ENCODE measurements around the gene OTOP2.

The OTOP2 gene, protein sequence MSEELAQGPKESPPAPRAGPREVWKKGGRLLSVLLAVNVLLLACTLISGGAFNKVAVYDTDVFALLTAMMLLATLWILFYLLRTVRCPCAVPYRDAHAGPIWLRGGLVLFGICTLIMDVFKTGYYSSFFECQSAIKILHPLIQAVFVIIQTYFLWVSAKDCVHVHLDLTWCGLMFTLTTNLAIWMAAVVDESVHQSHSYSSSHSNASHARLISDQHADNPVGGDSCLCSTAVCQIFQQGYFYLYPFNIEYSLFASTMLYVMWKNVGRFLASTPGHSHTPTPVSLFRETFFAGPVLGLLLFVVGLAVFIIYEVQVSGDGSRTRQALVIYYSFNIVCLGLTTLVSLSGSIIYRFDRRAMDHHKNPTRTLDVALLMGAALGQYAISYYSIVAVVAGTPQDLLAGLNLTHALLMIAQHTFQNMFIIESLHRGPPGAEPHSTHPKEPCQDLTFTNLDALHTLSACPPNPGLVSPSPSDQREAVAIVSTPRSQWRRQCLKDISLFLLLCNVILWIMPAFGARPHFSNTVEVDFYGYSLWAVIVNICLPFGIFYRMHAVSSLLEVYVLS

DNA sequence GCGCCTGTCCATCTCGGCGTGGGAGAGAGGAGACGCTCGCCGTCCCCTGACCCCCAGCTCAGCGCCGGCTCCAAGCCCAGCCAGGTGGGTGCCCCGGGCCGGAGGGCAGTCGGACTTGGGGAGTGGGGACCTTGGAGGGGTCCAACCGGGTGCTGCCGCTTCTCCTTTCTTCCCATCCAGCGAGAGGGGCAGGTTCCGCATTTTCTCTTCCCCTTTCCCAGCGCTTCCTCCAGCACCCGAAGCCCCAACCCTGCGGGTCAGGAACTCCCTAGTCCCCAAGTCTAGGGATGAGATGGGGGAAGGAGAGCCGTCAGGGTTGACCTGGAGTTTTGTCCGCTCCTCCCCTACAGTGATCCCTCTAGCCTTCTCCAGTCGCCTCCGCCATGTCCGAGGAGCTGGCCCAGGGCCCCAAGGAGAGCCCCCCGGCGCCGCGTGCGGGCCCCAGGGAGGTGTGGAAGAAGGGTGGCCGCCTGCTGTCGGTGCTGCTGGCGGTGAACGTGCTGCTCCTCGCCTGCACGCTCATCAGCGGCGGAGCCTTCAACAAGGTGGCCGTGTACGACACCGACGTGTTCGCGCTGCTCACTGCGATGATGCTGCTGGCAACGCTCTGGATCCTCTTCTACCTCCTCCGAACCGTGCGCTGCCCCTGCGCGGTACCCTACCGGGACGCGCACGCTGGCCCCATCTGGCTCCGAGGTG lies at the start of gene OTOP2:
OTOP2 (plus strand) TSS at position 24 of the 699 bp plus-strand sequence; CDS start at position 384, 360 bp downstream.
- DNase-seq = no peak

DNA sequence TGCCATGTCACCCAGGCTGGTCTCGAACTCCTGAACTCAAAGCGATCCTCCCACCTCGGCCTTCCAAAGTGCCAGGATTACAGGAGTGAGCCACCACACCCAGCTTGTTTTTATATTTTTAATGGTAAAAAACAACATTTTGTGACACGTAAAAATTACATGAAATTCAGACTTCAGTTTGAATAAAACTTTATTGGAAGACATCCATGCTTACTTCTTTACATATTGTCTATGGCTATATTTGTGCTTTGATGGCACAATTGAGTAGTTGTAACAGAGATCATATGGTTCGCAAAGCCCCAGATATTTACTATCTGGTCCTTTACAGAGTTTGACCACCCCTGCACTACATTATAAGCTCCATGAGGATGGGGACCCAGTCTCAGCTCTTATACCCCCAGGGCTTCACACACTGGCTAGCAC lies 49.4 kb upstream of the OTOP2 start:
- DNase-seq = no peak

DNA sequence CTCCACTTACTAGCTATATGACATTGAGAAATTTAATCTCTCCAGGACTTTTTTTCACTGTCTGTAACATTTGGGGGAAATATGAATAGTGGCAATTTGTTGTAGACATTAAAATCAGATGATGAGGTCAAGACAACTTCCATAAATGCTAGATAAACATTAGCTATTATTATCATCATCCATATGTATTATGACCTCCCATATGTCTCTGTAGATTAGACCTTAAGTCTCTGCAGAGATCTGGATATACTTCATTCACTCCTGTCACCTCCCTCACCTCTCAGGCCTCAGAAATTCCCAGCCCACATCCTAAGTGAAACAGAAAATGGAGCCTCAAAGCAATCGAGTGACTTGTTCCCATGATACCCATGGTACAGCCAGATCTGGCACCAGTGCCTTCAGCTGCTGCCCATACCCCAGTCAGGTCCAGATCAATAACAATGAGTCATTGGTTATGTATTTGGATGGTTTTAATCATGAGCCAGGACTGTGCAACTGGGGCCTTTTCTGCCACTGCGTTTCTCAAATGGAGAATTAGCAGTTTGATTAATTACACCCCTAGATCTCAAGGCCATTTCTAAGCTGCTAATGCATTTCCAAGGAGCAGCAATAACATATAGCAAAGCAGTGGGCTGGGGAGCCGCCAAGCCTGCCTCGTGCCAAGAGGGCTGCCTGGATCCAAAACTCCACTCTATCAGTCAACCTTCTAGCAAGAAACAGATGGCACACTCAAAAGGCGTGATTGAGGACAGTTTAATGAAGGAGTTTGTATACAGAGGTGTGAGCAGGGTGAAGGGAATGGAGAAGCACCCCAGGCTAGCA lies 48.7 kb upstream of the OTOP2 start:
- no peak for DNase-seq

DNA sequence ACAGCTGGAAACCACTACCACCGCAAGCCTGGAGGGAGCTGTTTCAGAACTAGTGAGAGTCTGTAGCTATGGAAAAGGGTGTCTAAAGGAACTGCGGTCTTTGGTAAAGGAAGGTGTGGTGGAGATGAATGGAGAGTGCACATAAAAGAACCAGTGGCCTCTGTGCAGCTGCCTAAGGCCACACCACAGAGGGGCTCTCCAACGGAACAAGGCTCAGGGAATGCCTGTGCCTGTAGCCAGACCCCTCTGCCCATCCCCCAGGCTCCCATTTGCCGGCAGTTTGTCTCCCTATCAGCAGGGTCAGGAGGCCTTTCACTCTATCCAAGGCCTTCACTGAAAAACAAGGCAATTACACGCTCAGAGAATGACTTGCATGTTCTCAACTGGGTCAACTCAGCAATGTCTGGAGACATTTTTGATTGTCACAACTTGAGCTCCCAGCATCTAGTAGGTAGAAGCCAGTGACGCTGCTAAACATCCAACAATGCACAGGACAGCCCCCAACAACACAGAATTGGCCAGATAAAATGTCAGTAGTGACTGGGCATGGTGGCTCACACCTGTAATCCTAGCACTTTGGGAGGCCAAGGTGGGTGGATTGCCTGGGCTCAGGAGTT lies 48.0 kb upstream of the OTOP2 start:
- DNase-seq = no peak

- DNase-seq = no peak
Measured at GRCh38 chr17:74877592-74878548, 46.2 kb upstream of the OTOP2 start.

DNA sequence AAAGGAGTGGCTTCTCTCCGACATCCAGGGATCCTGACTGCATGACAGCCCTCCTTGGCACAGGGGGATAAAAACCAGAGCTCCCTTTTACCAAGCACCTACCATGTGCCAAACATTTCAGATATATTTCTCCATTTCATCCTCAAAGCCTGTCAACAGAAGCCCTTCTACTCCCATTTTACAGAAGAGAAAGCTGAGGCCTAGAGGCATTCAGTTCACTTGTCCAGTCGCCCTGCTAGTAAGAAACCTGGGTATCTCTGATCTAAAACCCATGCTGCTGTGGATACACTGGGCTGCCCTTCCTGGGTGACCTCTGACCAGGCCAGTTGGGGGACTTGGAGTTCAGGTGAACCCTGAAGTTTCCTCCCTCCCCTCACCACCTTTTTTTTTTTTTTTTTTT lies 45.4 kb upstream of the OTOP2 start:
- DNase-seq = no peak

DNA sequence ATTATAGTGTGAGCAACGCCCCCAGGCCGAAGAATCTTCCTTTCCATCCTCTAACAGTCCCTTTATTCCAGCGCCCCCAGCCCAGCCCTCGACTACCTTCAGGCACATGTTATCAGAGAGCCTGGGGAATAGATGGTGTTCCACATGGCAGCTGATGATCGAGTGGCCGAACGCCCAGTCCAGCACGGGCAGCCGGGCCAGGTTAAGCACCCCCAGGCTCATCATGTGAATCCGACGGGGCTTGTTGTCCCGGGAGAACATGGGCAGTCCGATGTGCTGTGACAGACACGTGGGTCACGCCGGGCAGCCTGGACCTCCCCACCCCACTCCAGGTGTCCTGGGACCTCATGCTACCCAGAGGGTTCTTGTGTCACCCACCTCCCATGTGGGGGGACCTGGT lies 44.8 kb upstream of the OTOP2 start:
- no peak for DNase-seq

DNA sequence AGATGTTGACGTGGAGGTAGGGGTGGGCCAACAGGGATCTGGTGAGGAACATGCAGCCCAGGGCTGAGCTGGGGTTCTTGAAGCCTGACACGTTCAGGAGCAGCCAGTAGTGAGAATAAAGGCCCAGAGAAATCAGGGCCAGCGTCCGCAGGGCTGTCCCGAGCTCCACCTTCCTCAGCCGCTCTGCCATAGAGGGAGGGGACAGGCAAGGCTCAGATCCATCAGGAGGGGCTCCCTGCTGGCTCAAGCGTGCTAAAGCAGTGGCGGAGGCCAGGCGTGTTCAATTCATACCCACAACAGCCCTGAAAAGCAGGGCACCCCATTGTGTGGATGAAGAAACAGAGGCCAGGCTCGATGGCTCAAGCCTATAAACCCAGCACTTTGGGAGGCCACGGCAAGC lies 43.0 kb upstream of the OTOP2 start:
- no peak for DNase-seq

DNA sequence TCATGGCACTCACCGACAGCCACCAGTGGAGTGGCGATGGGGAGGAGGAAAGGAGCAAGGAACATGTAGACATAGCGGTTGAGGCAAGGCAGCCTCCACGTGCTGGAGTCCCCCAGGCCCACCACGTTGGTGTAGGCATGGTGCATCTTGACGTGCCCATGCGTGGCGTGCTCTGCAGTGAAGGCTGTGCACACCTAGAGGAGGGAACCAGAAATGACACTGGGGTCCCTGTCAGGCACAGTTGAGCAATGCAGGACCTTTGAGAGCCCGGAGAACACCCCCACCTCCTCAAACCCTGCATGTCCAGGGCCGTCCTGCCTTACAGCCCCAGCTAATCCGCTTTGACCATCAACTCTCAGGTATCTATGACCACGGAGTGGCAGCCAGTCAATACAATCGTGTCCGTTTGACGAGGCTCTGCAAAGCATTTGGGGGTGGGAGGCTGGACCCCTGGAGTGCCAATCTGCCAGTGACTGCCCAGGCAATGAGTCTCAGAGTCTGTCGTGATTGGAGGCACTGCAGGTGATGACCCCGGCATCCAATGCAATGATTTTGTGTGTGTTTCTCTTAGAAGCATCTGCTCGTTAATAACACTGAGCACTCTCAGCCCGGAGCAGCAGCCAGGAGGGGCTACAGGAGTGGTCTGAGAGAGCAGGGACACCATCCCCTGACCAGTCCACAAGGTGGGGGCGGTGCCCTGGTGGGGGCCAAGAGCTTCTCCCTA lies 41.4 kb upstream of the OTOP2 start:
- DNase-seq = no peak

DNA sequence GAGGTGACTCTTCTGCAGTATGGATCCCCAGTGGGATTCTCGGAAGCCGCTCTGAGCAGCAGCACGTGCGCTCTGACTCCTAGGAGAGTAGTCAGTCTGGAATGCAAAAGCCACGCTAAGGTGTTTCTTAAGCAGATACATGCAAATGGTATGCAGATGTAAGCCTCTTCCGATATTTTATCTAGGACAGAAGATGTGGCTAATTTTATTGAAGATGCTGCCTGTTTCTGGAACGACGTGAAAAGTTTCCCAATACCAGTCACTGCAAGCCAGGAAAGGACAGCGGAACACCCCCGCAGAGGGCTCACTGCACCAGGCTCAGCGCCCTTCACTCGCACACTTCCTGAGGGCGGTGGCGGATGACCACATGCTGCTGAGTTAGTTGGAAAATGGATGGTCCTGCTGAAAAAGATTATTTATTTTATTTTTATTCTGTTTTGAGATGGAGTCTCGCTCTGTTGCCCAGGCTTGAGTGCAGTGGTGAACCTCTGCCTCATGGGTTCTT lies 40.8 kb upstream of the OTOP2 start:
- no peak for DNase-seq

DNA sequence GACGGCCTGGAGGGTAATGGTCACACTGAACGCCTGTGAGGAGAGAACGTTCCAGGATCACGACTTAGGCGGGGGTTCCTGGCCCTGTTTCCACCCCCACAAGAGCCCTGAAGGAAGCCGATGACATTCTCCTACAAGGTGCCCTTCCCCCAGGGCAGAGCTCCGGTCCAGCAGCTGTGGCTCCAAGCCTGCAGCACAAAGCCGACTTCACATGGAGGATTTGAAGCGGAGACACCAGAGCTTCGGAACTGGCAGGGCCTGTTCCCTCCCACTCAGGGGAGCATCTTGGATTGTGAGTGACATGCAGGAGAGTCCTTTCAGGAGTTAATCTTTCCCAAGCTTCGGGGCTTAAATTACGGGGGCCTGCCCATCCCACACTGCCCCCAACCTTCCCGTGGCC lies 35.6 kb upstream of the OTOP2 start:
- no peak for DNase-seq

DNA sequence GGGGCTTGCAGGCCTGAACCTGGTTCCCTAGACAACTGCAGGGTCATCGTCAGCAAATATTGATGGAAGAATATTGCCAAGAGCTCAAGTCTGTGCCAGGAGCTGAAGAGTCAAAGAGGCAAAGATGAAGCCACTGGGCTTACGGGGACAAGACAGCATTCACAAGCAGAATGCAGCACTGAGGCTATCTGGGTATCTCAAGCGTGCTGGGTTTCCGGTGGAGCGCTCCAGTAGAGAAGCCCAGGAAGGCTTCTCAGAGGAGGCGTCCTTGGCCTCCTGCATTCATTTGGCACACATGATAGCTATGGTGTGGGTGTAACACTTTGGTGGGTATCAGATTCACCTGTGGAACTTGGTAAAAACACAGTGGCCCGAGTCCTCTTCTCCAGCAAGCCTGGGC lies 33.5 kb upstream of the OTOP2 start:
- DNase-seq = no peak

DNA sequence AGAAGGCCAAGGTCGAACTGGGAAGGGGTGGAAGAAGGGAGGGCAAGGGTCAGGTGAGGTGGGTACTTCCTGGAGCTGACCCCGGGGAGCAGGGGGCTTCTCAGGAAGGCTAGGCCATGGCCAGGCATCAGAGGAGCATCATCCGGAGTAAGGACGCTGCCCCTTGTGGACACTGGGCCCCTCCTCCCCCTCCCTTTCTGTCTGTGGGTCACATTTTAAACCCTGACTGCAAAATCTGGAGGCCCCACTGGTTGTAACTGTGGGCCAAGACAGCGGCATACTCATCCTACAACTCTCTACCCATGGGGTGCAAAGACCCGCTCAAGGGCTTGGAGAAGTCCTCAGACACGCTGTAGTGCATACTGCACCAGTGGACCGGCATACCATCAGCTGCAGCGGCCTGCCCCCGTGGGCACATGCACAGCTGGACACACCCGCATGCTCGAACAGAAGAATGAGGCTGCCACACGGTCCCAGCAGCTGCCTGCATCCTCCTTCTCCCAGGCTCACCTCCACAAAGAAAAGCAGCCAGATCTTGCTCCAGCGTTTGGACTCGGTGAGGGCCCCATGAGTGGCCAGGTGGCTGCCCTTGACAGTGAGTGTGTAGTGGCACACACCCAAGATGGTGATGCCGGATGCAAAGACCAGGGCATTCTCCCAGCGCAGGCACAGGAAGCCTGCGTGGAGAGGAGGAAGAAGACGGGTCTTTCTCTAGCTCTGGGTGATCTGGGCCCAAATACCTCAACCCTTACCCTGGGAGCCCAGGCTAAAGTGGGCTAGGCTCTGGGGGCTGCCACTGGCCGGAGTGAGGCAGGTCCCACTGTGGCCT lies 31.8 kb upstream of the OTOP2 start:
- no peak for DNase-seq

DNA sequence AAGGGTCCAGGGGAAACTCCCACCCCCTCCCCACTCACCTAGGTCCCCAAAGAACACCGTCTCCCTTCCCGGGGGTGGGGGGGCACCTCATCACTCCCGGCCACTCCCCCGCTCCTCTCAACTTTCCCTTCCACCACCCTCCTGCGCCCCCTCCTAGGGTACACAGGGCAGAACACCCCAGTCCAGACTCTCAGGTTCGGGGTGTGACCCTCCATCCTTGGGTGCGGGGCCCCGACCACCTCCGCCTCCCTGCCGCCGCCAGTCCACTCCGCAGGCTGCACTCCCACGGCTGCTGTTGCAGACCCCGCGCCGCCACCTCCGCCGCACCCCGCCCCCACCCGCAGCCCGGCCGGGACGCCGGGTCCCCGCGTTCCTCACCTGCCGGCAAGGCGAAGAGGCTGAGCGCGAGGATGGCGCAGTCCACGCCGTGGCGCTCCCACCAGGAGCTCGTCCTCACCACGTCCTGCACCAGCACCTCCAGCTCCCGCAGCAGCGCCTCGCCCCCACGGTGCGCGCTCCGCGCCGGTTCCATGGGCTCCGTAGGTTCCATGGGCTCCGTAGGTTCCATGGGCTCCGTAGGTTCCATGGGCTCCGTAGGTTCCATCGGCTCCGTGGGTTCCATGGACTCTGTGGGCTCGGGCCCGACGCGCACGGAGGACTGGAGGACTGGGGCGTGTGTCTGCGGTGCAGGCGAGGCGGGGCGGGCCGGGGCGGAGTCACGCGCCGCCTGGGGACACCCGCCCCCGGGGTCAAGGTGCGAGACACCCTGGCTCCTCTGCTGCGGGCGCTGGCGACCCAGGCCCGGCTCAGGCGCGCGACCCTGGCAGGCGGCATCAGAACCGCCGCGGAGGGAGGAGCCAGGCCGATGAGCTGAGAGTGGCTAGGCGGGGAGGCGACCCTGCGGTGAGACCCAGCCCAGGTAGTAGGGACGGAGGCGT lies 30.8 kb upstream of the OTOP2 start, which contains the start of gene FADS6:
FADS6 (minus strand) TSS at position 660 of the 938 bp plus-strand sequence; CDS start at position 622, 38 bp downstream.
- no peak for DNase-seq

DNA sequence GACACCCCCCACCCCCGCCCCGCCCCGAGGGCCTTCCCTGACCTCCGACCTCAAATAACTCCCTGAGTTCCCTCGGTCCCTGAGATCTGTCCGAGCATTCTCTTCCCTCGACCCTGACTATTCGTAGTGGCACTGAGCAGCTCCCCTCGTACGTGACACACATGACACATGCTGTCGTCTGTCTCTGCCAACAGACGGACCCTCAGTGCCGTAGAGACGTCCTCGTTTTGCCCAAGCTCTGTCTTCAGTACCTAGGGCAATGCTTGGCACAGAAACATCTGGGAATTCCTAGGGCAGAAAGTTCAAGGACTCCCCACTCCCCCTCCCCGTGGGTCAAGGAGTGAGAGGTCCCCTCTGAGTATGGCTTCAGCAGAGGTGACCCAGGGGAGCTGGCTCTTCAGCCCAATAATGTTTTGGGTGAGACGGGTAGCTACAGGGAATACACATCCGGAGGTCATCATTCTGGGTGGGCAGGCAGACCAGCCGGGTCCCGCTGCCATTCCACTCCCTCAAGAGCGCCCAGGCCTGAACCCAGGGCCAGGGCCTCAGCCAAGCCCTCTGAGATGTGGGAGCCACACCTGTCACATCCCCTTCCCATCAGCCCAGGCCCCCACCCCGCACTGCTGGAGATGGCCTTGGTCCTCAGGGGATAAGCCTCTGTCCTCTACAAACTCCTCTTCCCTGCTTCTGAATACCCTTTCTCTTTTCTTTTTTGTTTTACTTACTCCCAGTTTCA lies 30.0 kb upstream of the OTOP2 start:
- no peak for DNase-seq

- no peak for DNase-seq
Measured at GRCh38 chr17:74898376-74898946, 25.6 kb upstream of the OTOP2 start.

- DNase-seq = no peak
Measured at GRCh38 chr17:74900208-74900607, 23.9 kb upstream of the OTOP2 start.
